OCI-M2 (cell line): Measurements from ENCODE around the gene SGMS1.
"Not testable (repeated sequence)": the region's sequence is repeated elsewhere in the genome, so short reads cannot be mapped to it uniquely, and the experiment has no call there.

Experiments
- DNase-seq: peaks from one replicate; lab custom pipeline; 2025; ENCODE audit not compliant: unreplicated experiment; lab: John Stamatoyannopoulos, UW

SGMS1 gene

DNA sequence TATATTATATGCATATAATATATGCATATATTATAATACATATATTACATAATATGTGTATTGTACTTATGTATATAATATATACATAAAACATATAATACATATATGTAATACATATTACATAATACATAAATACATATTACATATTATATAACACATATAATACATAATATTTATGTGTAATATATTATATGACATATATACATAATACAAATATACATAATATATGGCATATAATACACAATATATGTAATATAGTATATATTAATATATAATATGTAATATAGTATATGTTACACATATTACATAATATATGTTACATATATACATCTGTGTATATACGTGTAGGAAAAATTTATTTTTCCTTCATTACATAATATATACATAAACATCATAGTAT lies 63.4 kb downstream of the SGMS1 start:
- no peak for DNase-seq

DNA sequence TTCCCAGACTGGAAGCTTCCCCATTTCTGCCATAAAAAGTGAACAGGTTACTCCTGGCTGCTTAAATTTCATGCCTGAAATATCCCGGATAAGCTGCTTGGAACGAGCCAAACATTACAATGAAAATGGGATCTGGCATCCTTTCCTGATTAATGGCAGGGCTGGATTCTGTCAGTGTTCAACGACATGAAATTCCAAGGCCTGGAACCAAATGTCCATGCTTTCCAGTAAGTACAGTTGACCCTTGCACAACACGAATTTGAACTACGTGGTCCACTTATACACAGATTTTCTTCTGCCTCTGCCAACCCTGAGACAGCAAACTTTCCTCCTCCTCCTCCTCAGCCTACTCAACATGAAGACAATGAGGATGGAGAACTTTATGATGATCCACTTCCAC lies 65.4 kb downstream of the SGMS1 start:
- no peak for DNase-seq

DNA sequence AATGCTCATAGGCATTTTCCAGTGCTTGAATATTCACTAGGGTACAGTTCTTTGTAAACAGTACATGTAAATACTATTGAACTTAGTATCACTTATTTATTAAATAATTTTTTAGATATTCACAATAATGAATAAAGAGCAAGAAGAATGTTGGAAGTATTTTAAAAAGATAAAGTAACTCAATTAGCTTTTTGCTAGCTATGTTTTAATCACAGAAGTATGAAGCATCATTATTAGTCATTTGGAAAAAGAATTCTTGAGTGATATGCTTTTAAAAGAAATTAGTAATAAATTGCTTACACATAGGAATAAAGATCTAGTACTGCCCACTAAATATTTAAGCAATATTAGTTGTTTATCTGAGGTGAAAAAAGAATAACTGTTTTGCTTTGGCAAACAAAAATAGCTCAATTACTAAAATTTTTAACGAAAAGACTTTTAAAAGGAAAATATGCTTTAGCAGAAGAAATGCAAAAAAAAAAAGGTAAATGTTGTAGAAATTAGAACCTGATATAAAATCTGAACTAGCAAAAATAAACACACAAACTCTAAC lies 66.5 kb downstream of the SGMS1 start:
- DNase-seq = no peak

DNA sequence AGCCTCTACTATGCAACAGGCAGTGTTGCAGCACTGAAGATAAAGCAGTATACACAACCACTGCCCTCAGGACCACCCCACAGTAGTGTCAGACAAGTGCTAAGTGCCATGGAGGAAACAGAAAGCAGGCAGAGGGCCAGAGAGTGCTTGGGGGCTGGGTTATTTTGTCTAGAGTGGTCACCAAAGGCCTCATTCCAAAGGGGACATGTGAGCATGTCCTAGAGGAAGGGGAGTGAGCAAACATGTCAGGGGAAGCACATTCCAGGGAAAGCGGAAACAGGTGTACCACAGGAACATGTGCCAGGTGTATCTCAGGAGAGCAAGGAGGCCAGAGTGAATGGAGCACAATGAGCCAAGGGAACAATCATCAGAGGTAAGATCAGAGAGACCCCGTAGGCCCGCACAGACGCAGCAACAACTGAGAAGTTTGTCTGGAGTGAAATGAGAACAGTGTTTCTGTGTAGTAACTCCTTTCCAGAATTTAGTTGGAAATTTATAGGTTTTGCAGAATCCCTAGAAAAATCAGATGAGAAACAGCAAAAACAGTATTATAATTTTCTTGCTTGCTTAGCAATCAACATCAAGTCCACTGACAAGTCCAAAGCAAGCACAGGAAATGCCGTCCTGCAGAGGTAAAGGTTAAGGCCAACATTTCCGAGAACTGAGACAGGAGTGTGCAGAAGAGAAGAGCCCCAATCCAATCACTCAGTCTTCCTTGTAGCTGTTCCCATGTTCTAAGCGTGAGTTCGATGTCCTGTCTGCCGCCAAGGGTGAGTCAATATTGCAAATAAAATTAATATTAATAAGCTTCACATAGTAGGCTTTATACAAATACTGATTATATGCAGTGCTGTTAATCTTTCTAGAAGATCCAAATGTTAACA lies 67.3 kb downstream of the SGMS1 start:
- no peak for DNase-seq

DNA sequence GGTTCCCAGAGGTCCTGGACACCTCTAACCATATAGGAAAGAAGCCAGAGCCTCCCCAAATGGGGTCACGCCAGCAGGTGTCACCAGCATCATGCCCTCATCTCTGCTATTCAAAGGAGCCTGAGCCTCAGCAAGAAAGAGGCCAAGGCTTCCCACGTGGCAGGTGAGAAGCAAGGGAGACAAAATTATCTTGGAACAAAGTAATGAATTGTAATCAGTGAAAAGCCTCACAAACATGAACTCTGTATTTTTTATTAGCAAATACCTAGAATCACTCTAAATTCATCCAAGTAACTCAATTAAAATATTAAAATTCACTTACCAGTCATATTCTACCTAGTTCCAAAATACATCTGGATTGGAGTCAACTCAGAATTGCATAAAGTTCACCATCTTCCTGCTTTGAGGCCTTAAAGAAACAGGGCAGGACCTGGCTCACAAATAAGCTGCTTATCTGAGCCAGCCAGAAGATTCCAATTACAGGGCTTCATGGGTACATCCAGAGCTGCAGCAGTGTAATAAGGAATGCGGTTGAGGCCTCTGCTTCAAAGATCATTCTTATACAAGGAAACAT lies 68.7 kb downstream of the SGMS1 start:
- DNase-seq = no peak

DNA sequence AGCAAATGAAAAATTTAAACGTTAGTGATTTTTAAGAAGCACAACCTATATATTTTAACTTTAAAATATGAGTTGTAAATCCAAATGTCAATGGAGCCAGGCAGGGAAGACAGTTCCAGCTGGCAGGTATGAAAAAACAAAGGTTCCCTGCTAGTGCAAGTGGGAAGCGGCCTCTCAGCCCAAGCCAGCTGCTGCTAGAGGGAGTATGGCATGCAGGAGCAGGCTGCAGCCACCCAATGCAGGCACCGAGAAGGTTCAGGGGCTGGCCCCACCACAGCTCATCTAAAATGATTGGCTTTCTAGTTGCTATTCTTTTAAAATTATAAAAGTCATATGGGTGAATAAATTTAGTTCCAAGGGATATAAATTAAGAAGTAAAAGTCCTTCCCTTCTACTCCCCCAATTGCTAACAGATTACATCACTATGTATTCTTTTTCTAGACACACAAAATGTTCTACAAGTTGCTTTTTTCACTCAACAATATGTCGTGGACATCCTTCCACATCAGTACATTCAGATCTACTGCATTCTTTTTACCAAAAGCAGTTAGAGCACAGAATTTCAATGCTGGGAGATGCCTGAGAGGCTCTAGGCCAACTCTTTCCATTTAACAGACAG lies 69.3 kb downstream of the SGMS1 start:
- DNase-seq = no peak

DNA sequence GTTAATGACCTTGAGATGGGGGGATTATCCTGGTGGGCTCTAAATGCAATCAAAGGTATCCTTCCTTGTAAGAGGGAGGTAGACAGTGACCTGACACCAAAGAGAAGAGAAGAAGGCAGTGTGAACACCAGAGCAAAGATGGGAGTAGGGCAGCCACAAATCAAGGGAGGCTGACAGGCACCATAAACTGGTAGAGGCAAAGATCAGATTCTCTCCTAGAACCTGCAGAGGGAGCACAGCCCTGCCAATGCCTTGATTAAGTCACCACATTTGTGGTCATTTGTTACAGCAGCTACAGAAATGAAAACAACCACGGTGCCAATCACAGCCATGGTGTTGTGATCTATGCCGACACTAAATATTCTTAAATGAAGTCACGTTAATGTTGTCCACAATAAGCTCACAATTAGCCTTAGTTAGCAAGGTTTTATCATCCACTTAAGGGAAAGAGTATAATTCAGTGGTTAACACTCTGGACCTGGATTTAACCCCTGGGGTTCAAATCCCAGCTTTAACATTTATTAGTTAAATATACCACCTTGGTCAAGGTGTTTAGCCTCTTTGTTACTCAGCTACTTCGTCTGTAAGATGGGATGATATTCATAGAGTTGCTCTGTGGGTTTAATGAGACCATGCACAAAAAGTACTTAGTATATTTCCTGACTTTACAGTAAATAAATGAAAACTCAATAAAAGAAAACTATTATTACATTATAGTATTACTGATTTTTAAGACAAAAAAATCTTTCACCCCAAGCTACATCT lies 70.8 kb downstream of the SGMS1 start:
- no peak for DNase-seq

DNA sequence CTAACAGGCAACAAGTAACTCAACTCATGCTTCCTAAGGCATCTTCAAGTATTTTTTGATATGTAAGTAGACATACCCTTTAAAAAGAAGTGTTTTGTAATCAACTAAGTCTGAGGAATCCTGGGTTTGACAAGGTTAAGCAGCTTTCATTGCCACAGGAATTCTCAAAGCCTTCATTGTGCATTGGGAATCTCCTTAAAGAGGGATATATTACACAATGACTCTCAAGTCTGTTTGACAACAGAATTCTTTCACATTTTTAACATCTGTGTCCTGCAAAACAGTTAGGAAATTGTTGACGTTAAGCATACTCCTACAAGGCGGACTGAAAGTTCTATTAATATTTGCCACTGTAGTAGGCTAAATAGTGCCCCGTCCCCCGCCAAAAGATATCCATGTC lies 71.4 kb downstream of the SGMS1 start:
- no peak for DNase-seq

DNA sequence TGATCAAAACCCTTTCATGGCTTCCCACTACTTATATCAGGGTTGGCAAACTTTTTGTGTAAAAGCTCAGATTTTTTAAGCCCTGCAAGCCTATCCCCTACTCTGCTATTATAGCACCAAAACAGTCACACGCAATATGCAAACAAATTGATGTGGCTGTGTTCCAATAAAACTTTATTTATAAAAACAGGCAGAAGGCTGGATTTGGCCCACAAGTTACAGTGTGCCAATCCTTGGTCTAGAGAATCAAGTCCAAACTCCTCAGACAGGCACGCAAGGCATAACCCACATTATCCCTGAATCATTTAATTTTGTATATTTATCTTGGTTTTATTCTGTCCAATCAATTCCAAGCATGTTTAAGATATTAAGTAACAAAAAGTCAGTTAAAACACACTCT lies 71.9 kb downstream of the SGMS1 start:
- DNase-seq = no peak

DNA sequence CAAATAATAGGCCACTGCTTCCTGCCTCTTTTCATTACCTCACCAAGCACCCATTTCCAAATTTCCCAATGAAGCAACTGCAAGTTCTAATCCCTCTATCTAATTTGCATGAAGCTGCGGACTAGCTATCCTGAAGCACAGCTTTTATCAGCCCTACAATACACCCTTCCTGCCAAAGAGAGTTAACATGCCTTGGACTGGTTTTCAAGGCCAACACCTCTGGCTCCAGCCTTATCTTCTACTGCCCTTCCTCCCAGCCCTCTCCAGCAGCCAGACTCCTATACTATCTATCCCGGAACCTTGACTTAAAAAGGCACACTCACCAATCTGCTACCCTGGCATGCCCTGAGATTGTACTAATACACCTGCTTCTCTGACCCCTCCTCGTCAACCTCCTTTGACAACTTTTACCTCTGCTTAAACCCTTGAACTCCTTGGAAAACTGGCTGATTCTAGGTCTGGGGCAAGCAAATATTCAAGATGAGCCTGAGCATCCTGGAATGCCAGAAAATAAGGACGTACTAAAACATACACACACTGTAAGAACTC lies 73.4 kb downstream of the SGMS1 start:
- no peak for DNase-seq

DNA sequence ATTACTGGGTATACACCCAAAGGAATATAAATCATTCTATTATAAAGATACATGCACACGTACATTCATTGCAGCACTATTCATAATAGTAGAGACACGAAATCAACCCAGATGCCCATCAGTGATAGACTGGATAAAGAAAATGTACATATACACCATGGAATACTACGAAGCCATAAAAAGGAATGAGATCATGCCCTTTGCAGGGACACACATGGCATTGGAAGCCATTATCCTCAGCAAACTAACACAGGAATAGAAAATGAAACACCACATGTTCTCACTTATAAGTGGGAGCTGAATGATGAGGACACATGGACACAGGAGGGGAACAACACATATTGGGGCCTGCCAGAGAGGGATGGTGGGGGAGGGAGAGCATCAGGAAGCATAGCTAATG lies 74.6 kb downstream of the SGMS1 start:
- DNase-seq = not testable (repeated sequence)

DNA sequence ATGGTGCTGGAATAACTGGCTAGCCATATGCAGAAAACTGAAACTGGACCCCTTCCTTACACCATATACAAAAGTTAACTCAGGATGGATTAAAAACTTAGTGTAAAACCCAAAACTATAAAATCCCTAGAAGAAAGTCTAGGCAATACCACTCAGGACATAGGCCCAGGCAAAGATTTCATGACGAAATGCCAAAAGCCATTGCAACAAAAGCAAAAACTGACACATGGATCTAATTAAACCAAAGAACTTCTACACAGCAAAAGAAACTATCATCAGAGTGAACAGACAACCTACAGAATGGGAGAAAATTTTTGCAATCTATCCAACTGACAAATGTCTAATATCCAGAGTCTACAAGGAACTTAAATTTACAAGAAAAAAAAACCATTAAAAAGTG lies 75.3 kb downstream of the SGMS1 start:
- not testable (repeated sequence) for DNase-seq

DNA sequence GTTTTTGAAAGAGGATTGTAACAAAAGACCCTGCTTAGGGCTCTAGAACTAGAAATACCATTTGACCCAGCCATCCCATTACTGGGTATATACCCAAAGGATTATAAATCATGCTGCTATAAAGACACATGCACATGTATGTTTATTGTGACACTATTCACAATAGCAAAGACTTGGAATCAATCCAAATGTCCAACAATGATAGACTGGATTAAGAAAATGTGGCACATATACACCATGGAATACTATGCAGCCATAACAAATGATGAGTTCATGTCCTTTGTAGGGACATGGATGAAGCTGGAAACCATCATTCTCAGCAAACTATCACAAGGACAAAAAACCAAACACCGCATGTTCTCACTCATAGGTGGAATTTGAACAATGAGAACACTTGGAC lies 77.5 kb downstream of the SGMS1 start:
- DNase-seq = not testable (repeated sequence)

DNA sequence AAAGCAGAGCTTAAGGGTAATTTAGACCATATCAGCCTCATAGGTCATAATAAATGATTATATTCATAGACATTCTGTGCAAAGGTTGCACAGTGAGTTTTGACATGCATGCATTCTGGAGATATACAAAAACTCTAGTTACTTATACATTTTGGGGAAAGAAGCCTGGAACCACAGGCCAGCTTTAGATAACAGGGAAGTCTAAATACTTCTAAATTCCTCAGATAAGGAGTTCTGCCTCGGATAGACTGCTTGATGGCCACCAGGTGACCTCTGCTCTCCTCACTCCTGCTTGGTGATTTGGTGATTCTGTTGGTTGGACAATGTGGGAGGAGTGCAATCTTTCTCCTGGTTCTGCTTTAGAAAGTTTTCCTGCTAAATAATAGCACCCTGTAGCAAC lies 77.9 kb downstream of the SGMS1 start:
- no peak for DNase-seq

DNA sequence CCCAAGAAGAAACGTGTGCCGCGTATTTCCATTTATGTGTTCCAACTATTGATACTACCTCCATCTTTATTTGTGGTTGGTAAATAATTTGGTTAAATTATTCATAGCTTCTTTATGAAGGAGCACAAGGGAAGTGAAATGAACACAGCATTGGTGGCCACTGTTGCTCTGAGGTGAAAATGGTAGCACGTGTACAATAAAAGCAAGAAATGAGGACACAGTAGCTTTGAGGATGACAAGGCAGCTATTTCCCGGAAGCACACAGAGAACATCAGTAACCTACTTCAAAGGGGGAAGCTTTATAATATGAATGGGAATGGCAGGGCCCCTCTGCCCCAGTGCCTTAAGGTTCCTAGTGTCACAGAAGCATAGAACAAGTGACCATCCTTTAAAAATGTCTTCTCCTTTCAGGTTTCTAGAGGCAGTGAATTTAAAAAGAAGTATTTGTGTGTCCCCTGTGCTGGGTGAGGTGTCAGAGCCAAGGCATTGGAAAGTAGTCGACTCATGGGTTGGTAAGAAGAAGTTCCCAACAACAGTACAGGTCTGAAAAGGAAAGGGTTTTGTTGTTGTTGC lies 78.8 kb downstream of the SGMS1 start:
- DNase-seq = no peak

DNA sequence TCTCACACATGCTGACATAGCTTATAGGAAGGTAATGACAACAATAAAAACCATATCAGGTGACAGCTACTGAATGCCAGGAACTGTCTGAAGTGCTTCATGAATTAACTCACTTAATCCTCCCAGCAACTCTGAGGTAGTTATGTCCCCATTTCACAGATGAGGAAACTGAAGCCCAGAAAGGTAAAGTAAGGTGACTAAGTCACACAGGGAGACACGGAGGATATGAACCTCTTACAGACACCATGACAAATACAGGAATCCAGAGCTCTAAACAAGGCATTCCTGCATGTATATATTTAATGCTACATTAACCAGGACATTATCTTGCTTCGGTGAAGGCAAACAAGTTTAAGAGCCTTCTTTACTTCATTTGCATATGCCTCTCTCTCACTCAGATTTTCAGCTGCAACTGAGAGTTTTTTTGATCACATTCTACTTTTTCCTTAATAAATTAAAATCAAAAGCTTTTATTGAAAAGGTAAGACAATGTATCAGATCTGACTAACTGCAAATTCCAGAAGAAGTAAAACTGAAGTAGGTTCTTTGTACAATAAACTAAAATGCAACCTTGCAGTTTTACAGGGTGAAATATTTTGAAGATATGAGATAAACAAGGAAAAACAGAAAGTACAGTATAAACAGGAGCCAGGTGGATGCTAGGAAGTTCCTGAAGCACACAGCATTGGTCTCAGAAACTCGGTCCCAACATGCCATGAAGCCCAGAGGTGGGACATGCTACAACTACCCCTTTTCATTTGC lies 79.5 kb downstream of the SGMS1 start:
- no peak for DNase-seq

DNA sequence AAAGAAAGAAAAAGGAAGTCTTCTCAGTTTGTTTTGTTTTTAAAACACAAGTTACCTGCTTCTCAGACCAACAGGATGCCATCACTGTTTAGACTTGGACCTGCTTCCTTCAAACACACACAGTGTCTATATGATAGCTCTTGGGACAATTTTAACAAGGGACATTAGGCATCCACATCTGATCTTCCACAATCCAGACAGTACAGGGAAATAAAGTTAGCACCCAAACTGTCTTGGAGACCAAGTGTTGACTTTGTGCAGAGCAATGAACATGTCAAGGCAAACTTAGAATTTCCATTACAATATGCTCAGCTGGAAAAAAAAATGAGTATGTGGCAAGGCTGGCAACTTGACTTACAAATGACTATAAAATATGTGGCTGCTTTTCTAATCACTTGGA lies 80.9 kb downstream of the SGMS1 start:
- no peak for DNase-seq

DNA sequence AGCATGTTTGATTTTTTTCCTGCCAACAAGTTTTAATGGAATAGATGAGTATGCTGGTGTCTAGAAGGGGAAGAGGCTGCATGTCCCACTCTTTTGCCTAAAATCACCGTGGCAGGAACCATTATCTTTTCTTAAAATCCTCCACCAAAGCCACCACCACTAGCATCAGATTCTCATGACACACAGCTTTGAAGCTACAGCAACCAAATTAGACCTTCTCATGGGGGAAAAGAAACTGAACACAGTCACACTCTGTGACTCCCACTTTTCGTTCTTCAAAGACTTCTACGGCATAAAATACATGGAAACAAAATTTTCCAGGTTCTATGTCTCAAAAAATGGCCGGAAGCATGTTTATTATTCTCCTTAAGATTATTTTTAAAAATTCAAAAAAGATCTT lies 81.8 kb downstream of the SGMS1 start:
- no peak for DNase-seq

DNA sequence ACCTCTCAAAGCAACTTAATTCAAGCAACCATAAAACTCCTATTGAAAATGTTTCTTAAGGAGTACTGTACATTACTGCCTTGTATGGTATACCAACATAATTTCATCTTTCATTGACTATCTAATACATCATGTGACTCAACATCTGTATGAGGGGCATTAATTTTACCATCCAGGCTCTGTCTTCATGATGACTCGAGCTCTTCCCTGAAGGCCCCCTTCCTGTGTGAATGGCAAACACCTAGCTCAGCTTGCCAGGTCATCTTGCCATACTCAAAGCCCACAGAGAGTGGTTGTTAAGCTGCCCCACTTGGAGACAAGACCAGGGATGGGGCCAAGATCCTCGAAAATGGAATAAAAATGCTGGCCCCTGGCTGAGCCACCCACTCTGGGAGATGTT lies 82.4 kb downstream of the SGMS1 start:
- DNase-seq = no peak

DNA sequence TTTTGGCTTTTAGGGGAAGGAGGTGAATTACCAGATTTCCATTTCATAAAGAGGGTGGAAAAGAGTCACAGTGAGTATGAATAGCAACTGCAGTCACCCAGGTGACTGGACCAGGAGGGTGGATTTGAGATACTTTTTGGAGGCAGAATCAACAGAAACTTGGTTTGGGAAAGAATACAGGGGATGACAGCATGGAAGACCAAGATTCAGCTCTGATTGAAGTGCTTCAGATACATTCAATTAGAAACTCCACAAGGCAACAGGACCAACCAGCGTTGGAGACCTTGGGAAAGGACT lies 83.0 kb downstream of the SGMS1 start:
- DNase-seq = no peak
